GM19324 (cell line): Measurements from ENCODE around the gene TXK.

Experiments used
- ATAC-seq: cut with Tn5 transposase; IDR thresholded peaks from one replicate; pipeline ENCODE4 v1.9.1; 2021; ENCODE audit warnings: mild to moderate bottlenecking, moderate library complexity; ENCODE audit not compliant: unreplicated experiment, low FRiP score

Gene TXK

DNA sequence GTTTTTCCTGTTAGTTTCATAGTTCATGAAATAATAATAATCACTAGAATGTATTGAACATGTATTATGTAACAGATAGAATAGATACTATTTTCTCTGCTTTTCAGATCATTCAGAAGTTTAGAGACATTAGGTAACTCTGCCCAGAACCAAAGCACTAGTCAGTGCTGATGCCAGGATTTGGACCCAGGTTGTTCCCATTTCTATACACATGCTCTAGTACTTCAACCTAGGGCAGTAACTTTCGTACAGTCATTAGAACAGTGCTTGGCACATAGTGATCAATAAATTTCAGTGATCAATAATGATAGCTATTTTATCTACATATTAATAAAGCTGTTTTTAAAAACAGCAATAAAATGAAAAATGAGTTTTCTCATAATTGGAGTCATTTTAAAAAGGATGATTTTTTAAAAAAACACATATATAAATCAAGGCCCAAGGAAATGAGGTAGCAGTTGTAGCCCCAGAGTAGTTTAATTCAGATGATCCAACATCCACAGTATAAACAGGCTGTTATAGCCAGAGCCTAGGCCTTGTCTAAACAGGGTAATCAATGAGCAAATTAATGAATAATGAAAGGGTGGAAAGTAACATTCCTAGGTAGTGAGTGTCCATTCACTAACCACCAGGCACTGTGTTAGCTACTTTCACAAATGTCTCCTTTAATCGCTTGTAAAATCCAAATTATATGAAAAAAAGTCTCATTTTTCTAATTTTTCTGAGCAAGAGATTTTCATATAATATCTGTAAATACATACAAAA is 25.6 kb downstream of the TXK start:
- no peak for ATAC-seq

DNA sequence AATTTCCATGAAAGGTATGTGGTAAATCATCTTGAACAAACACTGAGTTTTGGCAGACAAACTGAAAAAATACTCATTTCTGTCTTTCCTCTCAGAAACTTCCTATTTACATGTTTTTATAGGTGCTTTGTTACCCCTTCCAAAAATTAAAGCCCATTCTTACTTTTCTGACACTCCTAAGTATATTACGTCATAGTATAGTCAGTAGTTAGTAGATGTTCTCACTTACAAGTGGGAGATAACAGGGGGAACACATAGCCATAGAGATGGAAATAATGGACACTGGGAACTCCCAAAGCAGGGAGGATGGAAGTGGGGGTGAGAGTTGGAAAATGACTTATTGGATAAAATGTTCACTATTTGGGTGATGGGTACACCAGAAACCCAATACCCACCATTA is 28.8 kb downstream of the TXK start:
- no peak for ATAC-seq

DNA sequence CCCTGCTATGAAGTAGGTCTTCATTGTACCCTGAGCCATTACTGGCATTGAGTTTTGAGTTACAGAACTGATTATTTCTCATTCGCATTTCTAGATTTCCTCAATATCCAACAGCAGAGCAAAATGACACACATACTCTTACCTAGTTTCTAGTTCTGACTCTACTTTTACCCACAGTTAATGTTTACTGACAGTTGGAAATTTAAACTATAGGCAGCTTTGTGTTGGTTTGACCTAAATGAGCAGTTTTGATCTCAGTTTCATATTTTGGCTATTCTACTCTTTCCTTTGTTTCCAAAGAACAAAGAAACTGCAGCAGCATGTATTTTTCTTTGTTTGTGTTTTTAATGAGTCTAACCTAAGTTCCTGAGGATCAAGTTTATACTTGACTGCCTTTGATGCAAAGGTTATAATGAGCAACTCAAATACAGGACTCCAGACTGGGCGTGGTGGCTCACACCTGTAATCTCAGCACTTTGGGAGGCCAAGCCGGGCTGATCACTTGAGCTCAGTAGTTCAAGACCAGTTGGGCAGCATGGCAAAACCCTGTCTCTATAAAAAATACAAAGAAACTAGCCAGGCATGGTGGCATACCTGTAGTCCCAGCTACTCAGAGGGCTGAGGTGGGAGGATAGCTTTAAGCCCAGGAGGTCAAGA is 30.4 kb downstream of the TXK start:
- no peak for ATAC-seq

GRCh38 chr4:48102303-48102702 is 31.7 kb downstream of the TXK start:
- no peak for ATAC-seq

DNA sequence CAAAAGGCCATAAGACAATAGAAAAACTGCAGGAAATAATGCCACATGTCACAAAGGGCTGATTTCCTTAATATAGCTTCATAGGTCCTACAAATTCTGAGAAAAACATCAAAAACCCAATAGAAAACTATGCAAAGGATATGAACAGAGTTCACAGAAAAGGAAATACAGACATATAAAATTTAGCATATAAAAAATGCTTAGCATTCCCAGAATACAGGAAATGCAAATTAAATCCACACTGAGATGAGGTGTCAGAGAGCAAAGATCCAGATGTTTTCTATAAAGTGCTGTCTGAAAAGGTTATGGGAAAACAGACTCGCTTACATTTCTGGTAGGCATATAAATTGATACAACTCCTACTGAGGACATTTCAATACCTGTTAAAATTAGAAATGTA is 33.8 kb downstream of the TXK start:
- ATAC-seq = no peak

DNA sequence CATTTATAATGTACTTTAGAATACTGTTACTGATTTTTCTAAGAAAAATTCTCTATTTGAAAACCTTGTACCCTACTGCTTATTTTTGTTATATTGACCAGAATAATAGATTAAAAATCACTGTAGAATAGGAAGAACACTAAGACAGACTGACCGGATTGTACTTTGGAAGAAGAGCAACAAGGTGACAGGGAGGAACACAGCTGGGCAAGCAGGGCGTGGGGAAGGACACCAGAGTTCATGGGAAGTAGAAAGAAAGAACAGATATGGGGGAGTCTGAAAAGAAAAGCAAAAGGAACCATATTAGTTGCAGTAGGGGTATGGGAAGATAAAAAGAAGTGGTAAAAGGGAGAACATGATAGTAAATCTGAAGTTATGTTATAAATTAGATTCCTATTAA is 38.6 kb downstream of the TXK start:
- ATAC-seq = no peak

- no peak for ATAC-seq
These were observed 40.0 kb downstream of the TXK start for GRCh38 chr4:48093991-48094416.

DNA sequence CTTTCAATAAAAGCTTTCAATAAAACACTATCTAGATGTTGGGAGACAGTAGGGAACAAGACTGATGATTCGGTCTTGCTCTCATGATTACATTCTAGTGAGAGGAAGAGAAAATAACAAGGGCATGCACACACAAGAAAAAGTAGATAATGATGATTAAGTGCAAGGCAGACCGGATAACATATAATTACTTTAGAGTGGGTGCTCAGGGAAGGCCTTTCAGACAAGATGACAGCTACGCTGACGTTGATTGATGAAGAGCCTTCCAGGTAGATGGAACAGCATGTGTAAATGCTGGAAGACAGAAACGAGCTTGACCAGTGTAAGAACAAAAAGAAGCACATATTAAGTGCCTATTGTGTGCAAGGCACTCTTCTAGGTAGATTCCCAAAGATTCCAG is 43.4 kb downstream of the TXK start:
- ATAC-seq = no peak

DNA sequence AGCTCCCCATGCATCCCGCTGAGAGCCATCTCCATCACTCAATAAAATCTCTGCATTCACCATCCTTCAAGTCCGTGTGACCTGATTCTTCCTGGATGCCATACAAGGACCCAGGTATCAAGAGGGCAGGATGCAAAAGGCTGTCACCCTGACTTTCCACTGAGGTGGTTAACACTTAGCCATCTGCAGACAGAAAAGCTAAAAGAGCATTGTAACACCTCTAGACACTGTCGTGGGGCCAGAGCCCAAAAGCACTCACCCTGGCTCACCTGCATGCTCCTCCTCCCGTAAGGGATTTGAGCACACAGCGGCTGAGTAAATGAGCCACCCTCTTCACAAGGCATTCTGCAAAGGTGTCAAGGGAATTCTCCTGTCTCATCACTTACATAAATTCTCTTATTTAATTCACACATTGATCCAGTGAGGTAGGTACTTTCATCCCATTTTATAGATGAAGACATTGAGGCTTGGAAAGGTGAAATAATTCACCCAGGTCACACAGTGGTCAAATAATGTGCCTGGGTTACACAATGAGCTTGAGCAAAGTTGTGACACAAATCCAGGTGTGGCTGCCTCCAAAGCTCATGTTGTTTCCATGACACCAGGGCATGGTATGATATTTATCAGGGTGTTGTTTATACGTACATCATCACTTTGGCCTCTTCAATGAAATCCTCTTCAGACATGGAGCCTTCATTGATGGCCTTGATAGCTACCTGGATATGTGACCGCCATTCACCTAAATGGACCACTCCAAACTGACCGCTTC is 48.0 kb downstream of the TXK start:
- no peak for ATAC-seq

GRCh38 chr4:48082956-48083355 is 51.1 kb downstream of the TXK start:
- no peak for ATAC-seq

DNA sequence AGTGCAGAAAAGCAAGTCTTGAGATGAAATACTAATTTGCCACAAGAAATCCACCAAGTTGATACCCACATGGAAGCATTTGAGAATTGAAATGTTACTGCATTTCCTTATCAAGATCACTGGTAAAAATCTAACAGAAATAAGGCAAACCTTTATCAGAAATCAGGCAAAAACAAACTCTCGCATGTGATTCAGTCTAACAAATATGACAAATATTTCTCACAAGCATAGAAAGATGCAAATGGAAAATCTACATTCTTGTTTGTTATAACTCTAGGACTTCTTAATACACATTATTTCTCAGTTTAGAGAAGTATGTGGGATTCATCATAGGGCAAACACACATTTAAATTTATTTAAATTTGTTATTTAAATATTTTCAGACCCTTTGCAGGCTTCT is 52.9 kb downstream of the TXK start:
- no peak for ATAC-seq

DNA sequence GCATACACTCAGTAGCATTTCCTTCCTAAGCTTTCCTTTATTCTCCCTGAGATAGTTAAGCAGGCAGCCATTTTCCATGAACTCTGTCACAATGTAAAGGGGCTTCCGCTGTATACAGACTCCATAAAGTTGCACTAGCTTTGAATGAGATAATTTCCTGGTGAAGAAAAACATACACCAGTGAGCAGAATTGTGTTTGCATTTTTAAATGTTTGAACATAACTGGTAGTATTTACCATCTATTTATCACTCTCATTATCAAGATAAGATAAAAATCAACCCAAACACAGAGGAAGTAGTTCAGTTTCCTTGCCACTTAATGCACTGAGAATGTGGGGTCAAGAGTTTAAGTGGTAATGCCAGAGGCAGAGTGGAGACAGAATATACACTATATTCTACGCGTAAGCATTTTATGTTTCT is 54.1 kb downstream of the TXK start:
- no peak for ATAC-seq

DNA sequence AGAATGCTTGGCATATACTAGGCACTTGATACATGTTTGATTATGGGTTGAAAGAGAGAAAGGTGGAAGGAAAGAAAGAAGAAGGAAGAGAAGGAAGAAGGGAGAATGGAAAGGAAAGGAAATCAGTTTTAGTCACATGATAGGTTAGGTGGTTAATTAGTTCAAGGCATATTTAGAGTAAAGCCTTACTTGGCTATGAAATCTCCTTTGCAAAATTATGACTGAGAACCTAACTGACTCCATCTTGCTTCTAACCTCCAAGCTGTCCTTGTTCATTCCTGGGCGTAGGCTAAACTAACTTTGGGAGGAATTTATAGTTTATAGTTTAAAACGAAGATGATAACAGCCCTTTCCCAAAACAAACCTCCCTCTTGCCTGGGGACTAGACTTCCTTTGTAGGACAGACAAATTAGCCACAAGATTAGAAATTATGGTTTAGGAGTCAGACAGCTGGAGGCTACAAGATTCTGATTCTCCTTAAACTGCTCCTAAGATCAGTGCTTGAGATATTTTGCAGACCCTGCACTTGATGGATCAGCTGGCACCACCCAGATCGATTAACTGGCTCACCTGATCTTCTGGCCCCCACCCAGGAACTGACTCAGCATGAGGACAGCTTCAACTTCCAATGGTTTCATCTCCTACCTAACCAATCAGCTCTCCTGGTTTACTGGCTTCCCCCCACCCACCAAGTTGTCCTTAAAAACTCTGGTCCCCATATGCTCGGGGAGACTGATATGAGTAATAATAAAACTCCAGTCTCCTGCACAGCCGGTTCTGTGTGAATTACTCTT is 55.0 kb downstream of the TXK start:
- no peak for ATAC-seq

DNA sequence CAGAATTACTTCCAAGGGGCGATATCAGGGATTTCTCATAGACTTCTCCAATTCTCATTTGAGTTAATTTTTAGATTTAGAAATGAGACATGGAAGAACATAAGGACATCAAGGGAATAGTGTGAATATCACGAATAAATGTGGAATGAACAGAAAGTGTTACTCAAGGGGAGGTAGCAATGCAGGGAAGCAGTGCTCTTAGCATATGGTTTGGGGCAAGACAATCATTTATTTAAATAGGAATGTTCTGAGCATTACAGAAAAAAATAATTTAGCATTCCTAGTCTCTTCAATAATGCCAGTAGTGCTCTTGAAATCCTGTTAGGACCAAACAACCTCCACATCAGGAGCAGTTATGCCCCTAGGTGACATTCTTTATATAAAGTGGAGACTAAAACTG is 55.6 kb downstream of the TXK start:
- ATAC-seq = no peak

DNA sequence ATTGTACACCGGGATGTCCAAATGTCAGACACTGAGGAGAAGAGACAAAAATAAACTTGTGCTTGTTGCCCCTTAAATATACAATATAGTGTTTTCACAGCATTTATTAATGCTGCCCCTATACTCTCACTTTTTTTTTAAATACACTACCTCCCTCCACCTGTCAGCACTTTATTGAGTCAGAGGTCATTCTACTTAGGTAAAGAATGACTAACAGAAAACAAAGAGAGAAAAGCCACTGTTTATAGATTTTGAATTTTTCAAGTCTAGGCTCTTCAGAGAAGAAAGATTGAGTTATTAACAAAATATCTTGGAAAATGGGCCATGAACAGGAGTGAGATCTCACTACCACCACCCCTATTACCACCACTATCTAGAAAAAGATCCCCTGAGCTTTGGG is 59.4 kb downstream of the TXK start:
- no peak for ATAC-seq

GRCh38 chr4:48073567-48074103 is 60.4 kb downstream of the TXK start:
- no peak for ATAC-seq

DNA sequence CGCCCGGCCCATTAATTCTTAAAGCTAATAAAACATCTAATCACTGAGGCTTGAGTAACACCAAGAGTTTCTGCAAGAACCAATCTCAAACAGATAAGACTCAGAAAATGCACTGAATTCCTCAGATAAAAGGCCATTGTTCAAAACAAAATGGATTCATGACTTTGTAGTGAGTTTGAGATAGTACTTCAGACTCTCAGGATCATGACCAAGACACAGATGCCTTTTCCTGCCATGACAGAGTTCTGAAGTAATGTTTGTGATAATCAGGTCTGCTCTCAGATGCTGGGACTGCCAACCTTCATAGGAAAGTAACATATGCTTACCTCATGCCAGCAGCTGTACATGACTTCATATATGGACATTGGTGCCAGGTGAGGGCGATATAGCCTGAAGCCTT is 62.9 kb downstream of the TXK start:
- ATAC-seq = no peak

GRCh38 chr4:48069026-48069425 is 65.0 kb downstream of the TXK start:
- ATAC-seq = no peak

- ATAC-seq = no peak
These were observed 65.9 kb downstream of the TXK start for GRCh38 chr4:48068182-48068581.

DNA sequence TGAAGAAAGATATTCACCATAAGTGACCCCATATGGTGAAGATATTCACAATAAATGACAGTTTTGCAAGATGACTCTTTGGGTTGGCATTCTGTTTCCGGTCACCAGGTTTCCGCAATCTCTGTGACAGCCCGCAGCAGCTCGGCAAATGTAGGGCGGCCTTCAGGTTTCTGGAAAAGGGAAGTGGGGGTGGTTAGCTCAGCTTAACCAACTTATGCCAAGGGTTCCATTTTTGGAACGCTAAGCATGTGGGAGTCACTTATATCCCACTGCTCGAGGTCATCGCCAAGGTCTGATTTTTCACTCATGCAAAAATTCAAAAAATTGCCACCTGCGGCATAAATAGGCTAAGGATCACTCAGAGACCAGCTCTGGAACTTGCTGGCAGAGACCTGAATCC is 66.5 kb downstream of the TXK start:
- ATAC-seq = no peak
